GDM1 (cell line): ENCODE data around the gene PDC.
"Not testable (repeated sequence)": the region's sequence is repeated elsewhere in the genome, so short reads cannot be mapped to it uniquely, and the experiment has no call there.

Source experiments
- DNase-seq: peaks from one replicate; lab custom pipeline; 2025; lab: John Stamatoyannopoulos, UW

PDC gene

DNA sequence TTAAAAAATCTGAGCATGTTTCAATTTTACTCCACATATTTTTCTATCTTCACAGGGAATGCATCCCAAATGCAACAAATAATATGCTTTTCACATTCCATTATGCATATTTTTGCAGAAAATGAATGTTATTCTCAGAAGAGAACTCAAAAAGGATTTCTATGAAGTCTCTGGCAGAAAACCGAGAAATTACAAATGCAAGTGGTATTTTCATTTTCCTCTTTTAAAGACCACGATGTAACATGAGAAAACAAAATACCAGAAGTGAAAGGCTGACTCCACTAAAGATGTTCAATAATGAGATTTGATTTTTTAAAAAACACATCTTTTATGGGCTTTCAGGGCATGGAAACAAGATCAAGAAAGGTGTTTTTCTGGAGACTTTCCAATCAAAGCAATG lies 5.0 kb upstream of the PDC start:
- no peak for DNase-seq

- not testable (repeated sequence) for DNase-seq
These were observed 4.6 kb upstream of the PDC start for GRCh38 chr1:186465491-186465890.

- DNase-seq = no peak
These were observed 3.0 kb upstream of the PDC start for GRCh38 chr1:186463926-186464325.

GRCh38 chr1:186463511-186463910 lies 2.6 kb upstream of the PDC start:
- no peak for DNase-seq

DNA sequence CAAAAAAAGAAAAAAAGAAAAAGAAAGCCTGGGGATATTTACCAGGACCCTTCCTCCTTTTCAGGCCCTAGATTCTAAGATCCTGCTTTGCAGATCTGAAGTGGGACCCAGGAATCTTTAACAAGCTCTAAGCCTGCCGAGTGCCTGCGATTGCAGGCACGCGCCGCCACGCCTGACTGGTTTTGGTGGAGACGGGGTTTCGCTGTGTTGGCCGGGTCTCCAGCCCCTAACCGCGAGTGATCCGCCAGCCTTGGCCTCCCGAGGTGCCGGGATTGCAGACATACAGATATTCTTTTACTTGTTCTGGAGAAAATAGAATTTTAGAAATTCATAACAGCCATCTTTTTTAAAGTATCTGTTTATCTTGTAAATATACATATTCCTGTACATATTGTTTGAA lies 1.8 kb downstream of the PDC start:
- DNase-seq = not testable (repeated sequence)

- no peak for DNase-seq
These were observed 4.1 kb downstream of the PDC start for GRCh38 chr1:186456729-186457255.

DNA sequence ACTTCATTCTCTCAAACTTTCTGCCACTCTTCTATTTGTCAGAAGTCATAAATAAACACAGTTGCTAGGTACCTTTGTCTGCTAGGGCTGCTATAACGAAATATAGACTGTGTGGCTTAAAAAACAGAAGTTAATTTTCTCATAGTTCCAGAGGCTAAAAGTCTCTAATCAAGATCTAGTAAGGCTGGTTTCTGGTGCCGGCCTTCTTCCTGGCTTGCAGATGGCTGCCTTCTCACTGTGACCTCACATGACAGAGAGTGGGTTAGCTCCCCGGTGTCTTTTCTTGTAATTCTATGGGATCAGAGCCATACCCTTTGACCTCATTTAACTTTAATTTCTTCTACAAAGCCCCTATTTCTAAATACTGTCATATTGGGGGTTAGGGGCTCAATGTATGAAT lies 5.9 kb downstream of the PDC start:
- DNase-seq = peak; percentile 26

DNA sequence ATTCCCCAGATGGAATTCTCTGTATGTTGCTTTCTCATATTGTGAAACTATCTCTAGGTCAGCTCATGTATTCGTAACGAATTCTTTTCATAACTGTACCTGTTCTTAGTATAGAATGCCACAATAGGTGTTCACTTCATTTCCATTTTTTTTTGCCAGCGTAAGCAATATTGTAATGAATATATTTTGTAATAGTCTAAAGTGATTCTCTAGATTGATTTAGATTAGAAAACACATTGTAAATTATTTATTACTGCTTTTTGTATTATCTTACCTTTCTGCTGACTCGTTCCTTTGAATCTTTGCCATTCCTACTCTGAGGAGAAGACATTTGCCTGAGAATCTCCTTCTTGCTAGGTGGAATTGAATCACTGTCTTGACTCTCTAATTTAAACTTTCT lies 14.8 kb downstream of the PDC start:
- DNase-seq = no peak

DNA sequence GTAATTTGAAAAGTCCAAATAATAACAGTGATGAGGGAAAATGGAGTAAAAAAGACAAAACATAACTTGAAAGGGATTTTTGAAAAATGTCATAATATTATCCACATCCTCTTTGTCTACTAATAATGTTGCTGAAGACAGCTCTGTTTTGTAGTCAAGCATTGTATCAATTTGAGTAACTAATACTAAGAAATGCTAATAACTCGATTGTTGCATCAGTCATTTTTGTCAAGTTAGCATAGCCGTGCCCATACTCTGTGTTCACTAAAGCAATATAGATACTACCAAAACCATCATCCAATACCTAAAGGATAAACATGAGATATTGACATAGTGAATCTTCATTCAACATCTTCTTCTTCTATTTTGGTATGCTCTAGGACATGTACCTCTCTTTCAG lies 17.3 kb downstream of the PDC start:
- DNase-seq = no peak

DNA sequence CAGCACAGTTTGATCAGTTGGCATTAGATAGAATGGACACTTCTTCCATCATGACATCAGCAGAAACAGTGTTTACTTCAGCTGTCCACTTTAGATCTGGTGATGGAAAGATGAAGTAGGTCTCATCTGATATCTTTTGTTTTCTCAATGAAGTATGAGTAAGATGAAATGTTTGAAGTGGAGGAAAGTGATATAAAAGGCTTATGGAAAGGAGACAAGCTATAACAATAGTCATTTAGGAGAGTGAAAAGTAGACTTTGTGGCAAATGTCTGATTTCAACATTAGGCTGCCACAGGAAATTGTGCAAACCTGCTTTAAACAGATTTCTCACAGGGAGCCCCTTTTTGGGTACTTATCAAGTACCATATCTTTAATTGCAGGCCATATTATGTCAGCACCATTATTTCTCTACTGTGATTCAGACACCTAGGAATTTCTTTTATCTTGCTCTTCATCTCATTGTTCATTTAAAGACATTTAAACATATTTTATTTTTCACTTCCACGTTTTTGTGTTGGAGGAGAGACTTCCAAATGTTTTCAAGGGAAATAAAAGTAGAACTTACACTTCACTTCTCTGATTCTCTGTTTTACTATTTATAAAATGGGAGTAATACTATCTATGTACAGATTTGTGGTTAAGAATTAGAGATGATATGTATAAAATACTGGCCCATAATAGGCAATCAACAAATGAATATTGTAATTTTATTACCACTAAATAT lies 18.1 kb downstream of the PDC start:
- no peak for DNase-seq

- DNase-seq = no peak
These were observed 20.3 kb downstream of the PDC start for GRCh38 chr1:186440584-186440983.

- DNase-seq = no peak
These were observed 22.3 kb downstream of the PDC start for GRCh38 chr1:186438567-186438966.

GRCh38 chr1:186435336-186435735 lies 25.6 kb downstream of the PDC start:
- DNase-seq = no peak

- no peak for DNase-seq
These were observed 31.9 kb downstream of the PDC start for GRCh38 chr1:186429017-186429416.

DNA sequence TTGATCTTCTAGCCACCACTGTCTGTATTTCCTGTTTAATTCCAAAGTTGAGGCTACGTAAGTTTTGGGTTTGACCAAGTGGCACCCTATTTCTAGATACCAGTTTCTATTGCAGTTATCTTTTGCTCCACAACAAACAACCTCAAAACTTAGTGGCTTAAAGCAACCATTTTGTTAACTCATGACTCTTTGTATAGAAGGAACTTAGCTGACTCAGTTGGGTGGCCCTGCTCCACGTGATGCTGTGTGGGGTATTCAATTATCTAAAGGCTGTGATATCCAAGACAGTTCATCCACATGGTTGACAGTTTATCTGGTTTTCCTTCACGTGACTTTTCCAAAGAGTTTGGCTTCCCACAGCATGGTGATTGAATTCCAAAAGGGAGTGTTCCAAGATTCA lies 34.8 kb downstream of the PDC start:
- no peak for DNase-seq

DNA sequence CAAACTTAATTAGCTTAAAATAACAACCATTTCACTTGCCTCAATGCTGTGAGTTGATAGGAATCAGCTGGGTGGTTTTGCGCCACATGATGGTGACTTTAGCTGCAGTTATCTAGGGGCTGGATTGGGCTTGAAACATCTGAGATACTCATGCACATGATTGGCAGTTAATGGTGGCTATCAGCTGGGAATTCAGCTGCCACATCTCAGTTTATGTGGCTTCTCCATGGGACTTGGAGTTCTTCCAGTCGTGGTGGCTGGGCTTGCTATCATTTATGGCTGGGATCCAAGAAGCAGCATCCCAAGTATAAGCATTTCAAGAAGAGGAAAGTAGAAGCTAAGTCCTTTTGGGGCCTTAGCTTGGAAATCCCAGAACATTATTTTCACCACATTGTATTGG lies 36.4 kb downstream of the PDC start:
- no peak for DNase-seq

GRCh38 chr1:186421446-186421845 lies 39.5 kb downstream of the PDC start:
- no peak for DNase-seq

DNA sequence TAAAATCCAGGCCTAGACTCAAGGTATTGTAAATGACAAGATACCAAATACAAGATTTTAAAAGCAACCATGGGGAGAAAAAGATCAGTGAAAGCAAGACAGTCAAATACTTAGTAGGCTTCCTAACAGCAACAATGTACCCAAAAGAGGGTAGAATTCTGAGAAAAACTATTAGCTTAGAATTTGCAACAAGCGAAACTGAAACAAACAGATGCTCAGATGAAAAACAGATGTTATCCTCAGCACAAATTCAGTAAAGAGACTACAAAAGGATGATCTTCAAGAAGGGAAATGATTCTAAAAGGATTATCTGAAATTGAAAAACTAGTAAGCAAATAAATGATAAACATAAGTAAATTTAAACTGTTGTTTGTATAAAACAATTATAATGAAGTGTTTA lies 40.0 kb downstream of the PDC start:
- no peak for DNase-seq

DNA sequence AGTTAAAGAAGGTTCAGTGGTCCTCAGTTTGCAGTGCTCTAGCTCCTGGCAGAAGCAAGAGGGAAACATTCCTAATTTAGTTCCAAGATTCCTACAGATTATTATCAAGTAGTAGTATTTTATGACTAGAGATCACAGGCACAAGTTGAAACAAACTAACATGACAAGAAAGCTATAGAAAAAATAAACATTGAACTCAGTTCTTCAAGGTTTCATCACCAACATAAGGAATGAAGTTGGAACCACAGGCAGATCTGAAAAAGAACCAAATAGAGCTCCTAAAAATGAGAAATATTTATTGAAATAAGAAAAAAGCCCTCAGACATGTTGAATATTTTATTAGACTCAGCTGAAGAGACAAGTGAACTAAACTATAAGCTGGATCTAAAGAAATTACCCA lies 40.6 kb downstream of the PDC start:
- no peak for DNase-seq

DNA sequence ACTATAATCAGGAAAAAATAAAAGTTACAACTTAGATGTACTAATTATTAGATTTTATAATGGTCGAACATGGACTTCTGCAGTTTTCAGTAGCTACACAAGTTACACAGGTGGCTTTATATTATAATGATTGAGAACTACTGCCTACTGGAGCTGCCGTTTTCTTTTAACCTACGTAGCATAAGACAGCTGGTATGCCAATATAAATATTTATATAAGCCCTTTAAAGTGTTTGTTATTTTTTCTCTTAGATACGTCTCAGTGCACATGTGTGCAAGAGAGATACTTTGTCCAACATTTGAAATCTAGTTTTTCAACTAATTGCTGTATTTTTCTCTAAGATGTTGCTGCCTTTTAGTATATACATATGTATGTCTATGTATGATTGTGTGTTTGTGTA lies 42.4 kb downstream of the PDC start:
- no peak for DNase-seq

DNA sequence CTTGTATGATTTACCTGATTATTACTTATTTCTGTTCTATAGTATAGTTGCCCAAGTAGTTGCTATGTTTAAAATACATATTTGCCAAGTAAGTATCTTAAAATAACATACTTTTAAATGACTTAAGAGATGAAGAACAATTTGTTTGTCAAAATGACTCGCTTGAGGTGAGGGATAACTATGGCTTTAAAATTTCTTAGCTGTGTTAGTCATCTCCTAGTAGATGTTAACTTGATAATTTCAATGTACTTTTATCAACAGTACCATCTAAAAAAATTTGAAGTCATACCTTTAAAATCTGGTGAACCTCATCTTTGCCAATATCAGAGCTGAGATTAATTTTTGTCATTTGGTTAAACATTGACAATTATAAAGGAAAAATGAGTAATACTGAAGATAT lies 47.6 kb downstream of the PDC start:
- DNase-seq = no peak

DNA sequence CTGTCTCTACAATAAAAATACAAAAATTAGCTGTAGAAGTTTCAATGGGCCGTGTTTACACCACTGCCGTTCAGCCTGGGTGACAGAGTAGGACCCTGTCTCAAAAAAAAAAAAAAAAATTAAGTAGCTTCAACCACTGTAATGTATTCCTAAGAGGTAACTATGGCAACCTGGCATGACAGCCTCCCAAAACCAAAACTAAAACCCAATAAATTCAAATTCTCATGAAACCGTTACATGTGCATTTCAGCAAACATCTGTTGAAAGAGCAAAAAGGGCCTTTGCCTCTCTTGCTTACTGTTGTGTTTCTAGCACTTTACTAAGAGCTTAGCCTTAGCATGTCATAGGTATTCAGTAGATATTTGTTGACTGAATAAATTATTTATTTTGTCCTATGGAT lies 51.8 kb downstream of the PDC start:
- DNase-seq = no peak

DNA sequence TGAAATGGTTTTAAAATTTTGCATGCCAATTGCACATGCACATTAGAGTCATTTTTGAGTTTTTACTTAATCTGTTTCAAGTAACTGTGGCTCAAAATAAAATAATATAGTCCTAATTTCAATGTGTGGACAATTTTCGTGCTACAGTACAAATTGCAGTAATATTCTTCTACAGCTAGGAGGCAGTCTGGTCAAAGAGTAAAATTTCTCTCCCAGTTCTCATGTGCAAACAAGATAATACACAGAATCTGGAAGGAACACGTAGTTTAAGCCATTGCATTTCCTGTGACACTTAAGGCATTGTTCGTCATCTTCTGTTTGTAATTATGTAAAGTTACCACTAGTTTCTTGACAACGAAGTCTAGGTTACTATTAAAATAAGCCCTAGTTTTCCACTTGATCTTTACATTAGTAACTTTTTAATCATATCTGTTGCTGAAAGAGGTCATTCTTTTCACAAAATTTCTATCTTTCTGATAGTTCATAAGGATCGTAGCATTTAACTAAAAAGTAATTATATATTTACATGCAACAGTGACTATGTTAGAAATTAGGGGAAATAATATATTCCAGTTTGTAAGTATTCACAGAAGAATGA lies 56.4 kb downstream of the PDC start:
- DNase-seq = peak; percentile 26

DNA sequence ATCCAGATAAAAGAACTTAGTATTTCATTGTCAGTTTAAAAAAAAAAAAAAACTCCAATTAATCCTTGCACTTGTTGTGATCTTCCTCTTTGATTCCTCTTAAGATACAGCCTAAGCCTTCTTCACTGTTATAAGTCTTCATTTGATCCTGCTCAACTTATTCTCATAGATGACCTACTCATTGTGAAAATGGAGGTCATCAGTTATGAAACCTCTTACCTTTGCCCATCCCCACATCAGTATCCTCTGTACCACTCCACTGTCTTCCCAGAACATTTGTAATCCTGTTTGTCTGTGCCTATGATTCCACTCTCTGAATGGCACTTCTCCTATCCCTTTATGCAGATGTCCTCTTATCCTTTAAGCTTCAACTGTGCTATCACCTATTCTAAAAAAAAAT lies 57.3 kb downstream of the PDC start:
- no peak for DNase-seq
